Transverse colon (tissue), 4 donors: Measurements from ENCODE around the gene MAU2. TPM values are rescaled to one million over a fixed set of nuclear protein-coding genes. Genes with fewer than 3 reads are reported as not detected.

ENCODE experiments used
- DNase-seq: peaks from one replicate; pipeline ENCODE4 v3.0.0-alpha.2; 2019
- H3K27ac ChIP-seq, 4 donors: fragments of 200-600 bp; sonication (generic); 2 replicates each; pipeline ENCODE4 v1.5.1; 2016 to 2018; ENCODE audit warnings: inconsistent platforms in 4 of 4
- H3K27me3 ChIP-seq: fragments of 200-600 bp; sonication (generic); 2 replicates; pipeline ENCODE4 v1.5.1; 2017; ENCODE audit warnings: inconsistent platforms
- H3K36me3 ChIP-seq, 4 donors: fragments of 200-600 bp; sonication (generic); 2 replicates each; pipeline ENCODE4 v1.5.1; 2017 to 2019; ENCODE audit warnings: inconsistent platforms in 4 of 4
- H3K4me1 ChIP-seq, 4 donors: fragments of 200-600 bp; sonication (generic); 2 replicates each; pipeline ENCODE4 v1.5.1; 2017 to 2020; ENCODE audit warnings: inconsistent platforms in 4 of 4
- H3K4me3 ChIP-seq, 4 donors: fragments of 200-600 bp; sonication (generic); 1 replicate in 1 of 4; 2 replicates in 3 of 4; pipeline versions ENCODE4 v1.5.1 to v1.6.1; 2017 to 2019; ENCODE audit warnings: inconsistent platforms in 4 of 4
- H3K9me3 ChIP-seq, 2 donors: fragments of 200-600 bp; sonication (generic); 2 replicates each; pipeline ENCODE4 v1.5.1; 2017 to 2019; ENCODE audit warnings: inconsistent platforms in 2 of 2
- CTCF ChIP-seq, 5 experiments: fragments of 200-600 bp in 3 of 5; fragments of 450-650 bp in 2 of 5; sonication (generic) in 3 of 5; IDR thresholded peaks; 1 replicate in 2 of 5; 2 replicates in 3 of 5; pipeline ENCODE4 v1.5.1; 2016 to 2017; ENCODE audit warnings: antibody characterized with exemption in 5 of 5, inconsistent platforms in 3 of 5, mild to moderate bottlenecking in 2 of 5, moderate library complexity in 1 of 5
- EP300 ChIP-seq: sonication (generic); formaldehyde crosslinking; IDR thresholded peaks from one replicate; pipeline ENCODE4 v1.6.1; 2017; ENCODE audit warnings: antibody characterized with exemption, low read depth
- POLR2A ChIP-seq: fragments of 450-650 bp; IDR thresholded peaks from one replicate; pipeline ENCODE4 v1.6.1; 2016; ENCODE audit warnings: antibody characterized with exemption, mild to moderate bottlenecking, moderate library complexity
- POLR2AphosphoS5 ChIP-seq, 3 donors: sonication (generic); formaldehyde crosslinking; IDR thresholded peaks; one replicate each; pipeline ENCODE4 v1.6.1; 2016; ENCODE audit warnings: antibody characterized with exemption in 3 of 3
- WGBS, 2 donors: methylation state at CpG; one replicate each; pipeline ENCODE4 v1.1.5; 2018; ENCODE audit warnings: low coverage in 1 of 2; 5-methylcytosine and 5-hydroxymethylcytosine counted together
- in situ Hi-C, 4 donors: fragments of 200-750 bp; cut with MboI; loops; one replicate each; pipeline versions ENCODE4 v1.15.0 to v1.15.1; 2017; ENCODE audit warnings: low sequenced_read_pairs in 3 of 4, low pct_ligation_motif_present in 1 of 4, low pct_unique_long_range_greater_than_20kb in 1 of 4
- intact Hi-C: fragments of 100-400 bp; cut with DNase I; formaldehyde crosslinking; loops from one replicate; pipeline ENCODE4 v1.15.1; 2023; ENCODE audit warnings: low total_unique reads
- total RNA-seq, 4 donors: library from RNA; depleted of rRNA; stranded (reverse); fragments of >200 nt; gene quantifications; one replicate each; pipeline ENCODE4 v1.1.0, GENCODE V29; 2016

The MAU2 gene
- total RNA-seq, 4 donors from 2014 or later, result 59.1 to 214 (median 79.2) TPM

DNA sequence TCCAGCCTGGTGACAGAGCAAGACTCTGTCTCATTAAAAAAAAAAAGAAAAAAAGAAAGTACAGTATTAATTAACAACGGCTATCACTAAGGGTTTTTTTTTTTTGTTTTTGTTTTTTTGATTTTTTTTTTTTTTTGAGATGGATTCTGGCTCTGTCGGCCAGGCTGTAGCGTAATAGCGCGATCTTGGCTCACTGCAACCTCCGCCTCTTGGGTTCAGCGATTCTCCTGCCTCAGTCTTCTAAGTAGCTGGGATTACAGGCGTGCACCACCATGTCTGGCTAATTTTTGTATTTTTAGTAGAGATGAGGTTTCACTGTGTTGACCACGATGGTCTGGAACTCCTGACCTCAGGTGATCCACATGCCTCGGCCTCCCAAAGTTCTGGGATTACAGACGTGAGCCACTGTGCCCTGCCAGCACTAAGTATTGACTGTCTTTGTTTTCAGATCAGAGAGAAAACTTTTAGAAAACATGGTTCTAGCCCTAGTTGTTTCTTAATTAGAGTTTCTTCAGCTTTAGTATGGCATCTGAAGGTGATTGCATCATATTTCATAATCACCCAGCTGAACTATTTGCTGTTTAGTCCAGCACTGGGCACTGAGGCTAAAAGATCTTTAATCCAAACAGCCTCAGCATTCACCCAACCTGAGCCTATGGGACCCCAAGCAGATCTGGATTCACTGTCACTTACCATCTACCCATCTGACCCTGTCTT is 82.2 kb downstream of the MAU2 start:
- H3K36me3 ChIP-seq, result no peaks in the 10 kb centered on the region
- 86 to 91% methylated on average over 10 to 11 of the region's 11 CpGs for WGBS, 2 donors
- DNase-seq, result no peak
- TF ChIP-seq EP300, result no peak
- no peak for TF ChIP-seq POLR2AphosphoS5 (IDR thresholded peaks at IDR 0.05)
- no peak for TF ChIP-seq CTCF (IDR thresholded peaks at IDR 0.05)
- TF ChIP-seq POLR2A, result no peak
- H3K4me1 ChIP-seq, result peaks cover 9 to 28% (median 22%) of the 10 kb centered on the region in 4 donors
- H3K27me3 ChIP-seq, result no peaks in the 10 kb centered on the region
- H3K4me3 ChIP-seq, result no peak overlapping the region
- intact Hi-C loops, result no loop called here
- in situ Hi-C loops, result no loop called here
- no peak overlapping the region for H3K27ac ChIP-seq
- H3K9me3 ChIP-seq, result no peaks in the 10 kb centered on the region

DNA sequence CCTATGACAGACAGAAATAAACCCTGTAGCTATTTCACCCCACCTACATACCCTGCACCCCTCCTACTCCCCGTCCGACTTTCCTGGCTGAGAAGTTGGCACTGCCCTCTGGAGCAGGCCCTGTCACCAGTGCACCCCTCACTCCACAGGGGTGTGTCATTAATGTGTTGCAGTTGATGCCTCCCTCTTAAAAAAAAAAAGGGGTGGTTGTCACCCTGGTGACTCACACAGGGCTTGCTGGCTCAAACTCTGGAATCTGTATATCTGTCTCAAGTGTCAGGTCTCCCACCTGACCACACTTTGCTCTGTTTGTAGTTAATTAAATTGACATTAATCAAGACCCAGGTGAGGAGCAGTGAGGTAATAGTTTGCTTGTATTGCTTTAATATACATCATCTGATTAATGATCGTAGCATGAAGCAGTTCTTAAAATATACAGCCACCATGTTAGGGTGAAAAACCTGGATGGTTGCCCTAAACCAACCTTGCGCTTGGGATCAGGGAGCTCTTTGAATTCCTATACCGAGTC is 82.8 kb downstream of the MAU2 start:
- intact Hi-C loops, result no loop called here

DNA sequence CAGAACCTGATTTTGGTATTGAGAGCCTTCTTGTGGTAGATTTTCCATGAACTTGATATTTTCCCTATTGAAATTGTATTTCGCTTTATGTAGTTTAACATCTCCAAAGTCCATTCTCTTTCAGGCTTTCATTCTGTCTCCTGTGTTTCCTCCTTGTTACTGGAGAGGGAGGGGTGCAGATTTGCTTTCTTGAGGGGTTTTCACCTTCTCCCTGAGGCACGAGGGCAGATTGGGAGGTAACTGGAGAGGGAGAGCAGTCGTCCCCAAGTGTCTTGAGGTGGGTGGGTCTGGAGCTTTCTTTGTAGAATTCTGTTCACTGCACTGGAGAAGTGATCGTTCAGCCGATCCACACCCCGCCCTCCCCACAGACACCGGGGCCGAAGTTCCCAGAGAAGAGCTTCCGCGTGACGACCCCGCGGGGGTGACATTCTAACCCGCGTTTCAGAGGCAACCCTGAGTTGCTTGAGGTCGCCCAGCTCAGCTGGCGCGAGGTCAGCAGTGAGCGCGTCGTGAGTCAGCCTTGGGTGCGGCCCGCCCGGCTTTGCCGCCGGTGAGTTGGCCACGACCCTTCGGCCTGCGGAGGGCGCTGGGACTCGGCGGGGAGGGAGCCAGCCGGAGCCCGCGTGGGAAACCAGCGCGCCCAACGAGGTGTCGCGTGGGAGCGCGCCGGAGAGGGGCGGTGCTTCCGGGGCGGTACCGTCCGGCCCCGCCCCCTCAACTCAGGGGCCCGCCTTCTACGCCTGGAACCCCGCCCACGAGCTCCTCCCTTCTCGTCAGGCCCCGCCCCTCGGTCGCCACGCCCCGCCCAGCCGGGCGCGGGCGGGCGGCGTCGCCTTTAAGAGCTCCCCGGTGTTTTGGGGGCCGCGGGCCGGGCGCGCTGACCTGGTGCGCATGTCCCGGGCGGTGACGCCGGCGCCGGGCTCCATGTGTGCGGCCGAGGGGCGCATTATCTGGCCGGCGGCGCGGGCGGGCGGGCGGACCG is 84.5 kb downstream of the MAU2 start, which contains the start of gene GATAD2A:
Gene GATAD2A (plus strand): TSS at position 797 of the 982 bp plus-strand sequence. CDS start 59,671 bp downstream, outside the sequence.
- 1 to 88% methylated on average over 1 to 72 of the region's 90 CpGs for WGBS, 2 donors
- peaks cover 21 to 47% (median 33%) of the 10 kb centered on the region in 4 donors for H3K4me1 ChIP-seq
- H3K4me3 ChIP-seq, result peak within 1 kb of the TSS; percentile 85 to 98 (median 94)
- DNase-seq, result peak; percentile 96
- no peaks in the 10 kb centered on the region for H3K27me3 ChIP-seq
- in situ Hi-C loops (no loop called here), intact Hi-C loops (no loop called here)
- H3K36me3 ChIP-seq, result no peaks in the 10 kb centered on the region
- no peaks in the 10 kb centered on the region for H3K9me3 ChIP-seq
- peak; percentile 53 to 81 (median 64) for TF ChIP-seq POLR2AphosphoS5 (IDR thresholded peaks at IDR 0.05)
- peak; percentile 53 for TF ChIP-seq POLR2A
- no peak for TF ChIP-seq EP300
- TF ChIP-seq CTCF (IDR thresholded peaks at IDR 0.05), result peak in 3 of 5 experiments; percentile 10 to 50 (median 31)
- peak within 1 kb of the TSS; percentile 89 to 97 (median 94) for H3K27ac ChIP-seq

More for the DNA sequence above, 82.8 kb downstream of the MAU2 start:
- no peak overlapping the region for H3K27ac ChIP-seq
- H3K4me1 ChIP-seq, result peaks cover 10 to 35% (median 25%) of the 10 kb centered on the region in 4 donors
- no peaks in the 10 kb centered on the region for H3K27me3 ChIP-seq
- TF ChIP-seq EP300, result no peak
- no peak for TF ChIP-seq CTCF (IDR thresholded peaks at IDR 0.05)
- TF ChIP-seq POLR2AphosphoS5 (IDR thresholded peaks at IDR 0.05), result no peak
- no peak for TF ChIP-seq POLR2A
- H3K4me3 ChIP-seq, result no peak overlapping the region
- no peak for DNase-seq
- WGBS, 2 donors, result 86 to 93% methylated on average over 4 to 5 of the region's 5 CpGs
- in situ Hi-C loops, result no loop called here
- H3K36me3 ChIP-seq, result no peaks in the 10 kb centered on the region
- H3K9me3 ChIP-seq, result no peaks in the 10 kb centered on the region
